CD4-positive, alpha-beta T cell treated with Interleukin-6 for 4 hours (primary cell): ENCODE measurements around the gene CALML6.
"Not testable (repeated sequence)": the region's sequence is repeated elsewhere in the genome, so short reads cannot be mapped to it uniquely, and the experiment has no call there.

Experiments
- DNase-seq: peaks from one replicate; pipeline ENCODE4 v3.0.0-alpha.2; 2020; ENCODE audit warnings: mixed read lengths

The CALML6 gene, protein sequence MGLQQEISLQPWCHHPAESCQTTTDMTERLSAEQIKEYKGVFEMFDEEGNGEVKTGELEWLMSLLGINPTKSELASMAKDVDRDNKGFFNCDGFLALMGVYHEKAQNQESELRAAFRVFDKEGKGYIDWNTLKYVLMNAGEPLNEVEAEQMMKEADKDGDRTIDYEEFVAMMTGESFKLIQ

DNA sequence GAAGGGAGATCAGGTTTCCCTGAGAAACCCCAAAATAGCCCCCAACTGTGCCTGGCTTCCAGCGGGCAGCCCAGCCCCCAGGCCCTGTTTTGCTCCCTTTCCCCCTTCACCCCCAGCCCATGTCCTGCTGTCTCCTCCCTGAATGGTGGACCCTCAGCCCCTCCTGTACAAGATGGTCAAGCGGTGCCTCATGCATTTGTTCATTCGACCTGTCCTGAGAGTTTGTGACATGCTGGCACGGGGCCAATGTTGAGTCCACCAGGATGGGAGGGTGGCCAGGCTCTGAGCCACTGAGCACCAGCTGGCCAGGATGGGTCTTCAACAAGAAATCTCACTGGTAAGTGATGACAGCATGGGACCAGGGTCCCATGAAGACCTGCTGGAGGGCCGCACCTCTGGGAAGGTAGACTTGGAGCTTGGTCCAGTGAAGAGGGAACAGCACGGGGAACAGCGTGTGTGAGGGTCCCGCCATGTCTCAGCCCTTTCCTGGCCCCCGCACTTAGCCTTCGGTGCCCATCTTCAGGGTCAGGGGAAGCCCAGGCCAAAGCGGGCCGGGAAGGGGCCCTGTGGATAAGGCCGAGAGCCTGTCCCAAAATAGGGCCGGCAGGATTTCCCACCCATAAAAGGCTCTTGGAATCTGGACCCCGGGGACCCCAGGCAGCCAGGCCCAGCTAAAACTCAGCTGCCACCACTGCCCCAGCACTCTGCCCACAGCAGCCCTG, at the start of gene CALML6:
CALML6 (plus strand) TSS at position 290 of the 722 bp plus-strand sequence; CDS start at position 311, 21 bp downstream.
- DNase-seq: no peak

GRCh38 chr1:1867164-1867563, 47.9 kb upstream of the CALML6 start:
- no peak for DNase-seq

- no peak for DNase-seq
Observed at GRCh38 chr1:1869469-1869868, 45.6 kb upstream of the CALML6 start.

DNA sequence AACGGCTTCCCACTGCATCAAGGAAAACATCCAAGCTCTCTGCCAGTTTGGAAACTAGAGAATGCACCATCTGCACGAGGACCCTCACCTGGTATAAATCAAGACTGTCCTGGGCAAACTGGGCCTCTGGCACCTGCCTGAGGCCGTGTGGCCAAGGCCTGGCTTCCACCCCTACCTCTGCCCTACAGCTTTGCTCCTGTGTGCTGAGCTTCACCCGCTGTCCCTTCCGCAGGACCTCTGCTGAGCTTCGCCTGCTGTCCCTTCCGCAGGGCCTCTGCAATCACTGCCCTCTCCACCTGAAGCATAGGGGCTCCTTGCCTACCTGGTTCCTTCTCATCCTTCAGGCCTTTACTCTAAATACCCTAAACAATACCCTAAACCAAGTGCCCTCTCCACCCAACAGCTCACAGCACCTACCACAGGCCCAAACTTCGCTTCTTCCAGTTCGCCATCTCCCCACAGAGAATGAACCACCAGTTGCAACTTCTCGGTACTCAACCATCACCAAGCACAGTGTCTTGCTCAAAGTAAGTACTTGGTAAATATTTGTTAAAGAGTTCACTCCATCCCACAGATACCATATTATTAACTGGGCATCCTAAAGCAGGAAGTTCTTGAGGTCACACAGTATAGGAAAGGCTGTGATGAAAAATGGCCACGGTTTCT, 42.6 kb upstream of the CALML6 start:
- DNase-seq: no peak

GRCh38 chr1:1873186-1873585, 41.9 kb upstream of the CALML6 start:
- no peak for DNase-seq

- no peak for DNase-seq
Observed at GRCh38 chr1:1874901-1875300, 40.2 kb upstream of the CALML6 start.

DNA sequence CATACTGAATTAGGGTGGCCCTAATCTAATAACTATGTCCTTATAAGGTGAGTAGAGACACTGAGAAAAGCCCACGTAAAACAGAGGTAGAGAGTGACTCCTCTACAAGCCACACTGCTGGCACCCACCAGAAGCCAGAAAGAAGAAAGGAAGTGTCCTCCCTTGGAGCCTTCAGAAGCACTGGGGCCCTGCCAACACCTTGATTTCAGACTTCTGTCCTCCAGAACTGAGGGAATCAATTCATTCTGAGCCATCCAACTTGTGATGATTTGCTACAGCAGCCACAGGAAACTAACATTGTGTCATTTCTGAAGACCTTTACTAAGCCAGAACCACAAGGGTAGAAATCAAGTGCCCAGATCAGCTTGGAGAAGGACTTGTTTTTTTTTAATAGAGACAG, 39.1 kb upstream of the CALML6 start:
- DNase-seq: no peak

- no peak for DNase-seq
Observed at GRCh38 chr1:1876335-1876930, 38.6 kb upstream of the CALML6 start.

GRCh38 chr1:1877865-1878436, 37.1 kb upstream of the CALML6 start:
- DNase-seq: no peak

GRCh38 chr1:1879942-1880341, 35.1 kb upstream of the CALML6 start:
- no peak for DNase-seq

- no peak for DNase-seq
Observed at GRCh38 chr1:1880617-1881312, 34.3 kb upstream of the CALML6 start.

GRCh38 chr1:1881727-1882126, 33.3 kb upstream of the CALML6 start:
- no peak for DNase-seq

GRCh38 chr1:1883092-1883873, 31.8 kb upstream of the CALML6 start:
- DNase-seq: no peak

DNA sequence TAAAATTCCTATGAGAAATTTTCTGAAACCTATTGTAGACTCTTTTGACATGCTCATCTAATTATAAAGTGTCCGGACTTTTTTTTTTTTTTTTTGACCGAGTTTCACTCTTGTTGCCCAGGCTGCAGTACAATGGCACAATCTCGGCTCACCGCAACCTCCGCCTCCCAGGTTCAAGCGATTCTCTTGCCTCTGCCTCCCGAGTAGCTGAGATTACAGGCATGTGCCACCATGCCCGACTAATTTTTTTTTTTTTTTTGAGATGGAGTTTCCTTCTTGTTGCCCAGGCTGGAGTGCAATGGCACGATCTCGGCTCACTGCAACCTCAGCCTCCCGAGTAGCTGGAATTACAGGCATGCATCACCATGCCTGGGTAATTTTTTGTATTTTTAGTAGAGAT, 31.2 kb upstream of the CALML6 start:
- not testable (repeated sequence) for DNase-seq

GRCh38 chr1:1889090-1889750, 25.8 kb upstream of the CALML6 start:
- no peak for DNase-seq

DNA sequence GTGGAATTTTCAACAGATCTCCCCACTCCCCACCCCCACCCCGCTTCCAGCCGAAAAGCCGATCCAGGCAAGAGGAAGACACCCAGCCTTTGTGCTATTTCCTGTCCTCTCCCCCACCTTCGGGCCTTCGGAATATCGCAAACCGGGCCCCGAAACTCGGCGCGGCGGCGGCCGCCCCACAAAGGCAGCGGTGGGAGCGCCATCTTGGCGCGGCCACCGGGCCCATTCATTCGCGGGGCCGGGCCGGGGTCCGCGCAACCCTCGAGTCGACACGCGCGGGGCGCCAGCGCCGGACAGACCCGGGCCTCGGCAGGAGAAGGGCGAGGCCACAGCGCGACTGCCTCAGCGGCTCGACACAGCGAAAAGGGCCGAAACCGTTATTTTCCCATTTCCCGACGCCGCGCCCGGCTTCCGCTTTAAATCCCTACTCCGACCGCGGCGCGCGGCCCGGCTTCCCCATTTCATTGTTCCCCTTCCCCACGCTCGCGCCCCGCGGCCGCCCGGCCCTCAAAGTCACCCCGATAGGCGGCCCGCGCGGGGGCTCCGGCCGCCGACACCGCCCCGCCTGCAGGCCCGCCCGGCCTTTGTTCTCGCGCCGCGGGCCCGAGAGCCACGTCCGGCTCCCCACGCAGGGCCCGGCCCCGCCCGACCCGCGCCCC, 25.1 kb upstream of the CALML6 start:
- DNase-seq: peak; percentile 32

DNA sequence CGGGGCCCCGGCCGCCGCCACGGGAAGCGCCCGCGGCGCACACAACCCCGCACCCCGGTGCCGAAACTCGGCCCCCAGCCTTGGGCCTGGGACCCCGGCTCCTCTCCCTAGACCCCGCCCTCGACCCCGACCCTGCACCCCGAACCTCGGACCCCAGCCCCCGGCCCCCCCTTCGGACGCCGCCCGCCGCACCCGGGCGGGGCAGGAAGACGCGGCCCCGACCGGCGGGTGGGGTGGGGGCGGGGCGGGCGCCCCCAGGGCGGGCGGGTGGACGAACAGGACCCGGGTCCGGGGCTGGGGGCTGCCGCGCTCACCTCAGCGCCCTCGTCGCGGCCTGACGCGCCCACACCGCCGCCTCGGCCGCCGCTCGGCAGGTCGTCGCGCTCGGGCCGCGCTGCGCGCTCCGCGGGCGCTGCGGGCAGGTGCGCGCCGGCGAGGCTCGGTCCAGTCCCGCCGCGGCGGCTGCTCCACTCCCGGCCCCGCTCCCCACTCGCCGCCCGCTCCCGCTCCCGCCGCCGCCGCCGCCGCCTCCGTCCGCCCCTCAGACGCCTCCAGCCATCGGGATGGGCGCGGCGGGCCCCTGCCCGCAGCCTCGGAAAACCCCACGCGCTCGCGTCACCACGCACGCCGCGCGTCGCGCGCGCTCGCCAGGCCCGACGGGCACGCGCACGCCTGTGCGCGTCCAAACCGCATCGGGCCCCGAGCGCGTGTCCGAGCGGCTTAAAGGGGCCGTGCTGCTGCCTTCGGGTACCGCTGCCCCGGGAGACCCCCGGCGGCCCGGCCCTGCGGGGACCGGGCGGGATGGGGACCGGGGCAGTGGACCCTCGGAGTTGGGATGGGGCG, 24.3 kb upstream of the CALML6 start, which contains the start of gene GNB1:
GNB1 (minus strand) TSS at position 582 of the 843 bp plus-strand sequence. CDS start 65,634 bp downstream, outside the sequence.
- peak; percentile 86 for DNase-seq

GRCh38 chr1:1891349-1892078, 23.5 kb upstream of the CALML6 start:
- peak; percentile 89 for DNase-seq
